SJSA1 (cell line): ENCODE measurements around the gene MLF2. TPM values are rescaled to one million over a fixed set of nuclear protein-coding genes. Genes with fewer than 3 reads are reported as not detected.

Experiments
- total RNA-seq: library from RNA; depleted of rRNA; stranded (reverse); fragments of >200 nt; shearing (Covaris generic); gene quantifications from 2 replicates; pipeline ENCODE4 v1.2.3, GENCODE V29; 2014; rRNA removed

MLF2 gene
- total RNA-seq, 1 experiment from 2014 or later = 243 TPM

Other genes with a start within 250 kb of the MLF2 start
- gene GAPDH, start 218.6 kb downstream of the MLF2 start, total RNA-seq = 5,440 and 7,155 TPM in 2 replicates
- 12.1 and 14.9 TPM in 2 replicates for gene IFFO1, start 197.1 kb downstream of the MLF2 start, total RNA-seq
- 48.3 and 76.6 TPM in 2 replicates for gene NOP2, start 184.8 kb downstream of the MLF2 start, total RNA-seq
- 178 and 180 TPM in 2 replicates for gene CHD4, start 145.8 kb downstream of the MLF2 start, total RNA-seq
- not detected in 2 replicates for gene LPAR5, start 117.2 kb downstream of the MLF2 start, total RNA-seq
- gene ACRBP, start 105.7 kb downstream of the MLF2 start, total RNA-seq = not detected in 2 replicates
- gene ING4, start 90.0 kb downstream of the MLF2 start, total RNA-seq = 34.8 and 41.0 TPM in 2 replicates
- gene ZNF384, start 63.8 kb downstream of the MLF2 start, total RNA-seq = 19.5 and 20.0 TPM in 2 replicates
- gene PIANP, start 52.3 kb downstream of the MLF2 start, total RNA-seq = not detected in 2 replicates
- gene COPS7A, start 29.1 kb downstream of the MLF2 start, total RNA-seq = 80.2 and 82.4 TPM in 2 replicates
- gene PTMS, start 13.2 kb upstream of the MLF2 start, total RNA-seq = 243 and 442 TPM in 2 replicates
- 0.13 and 0.47 TPM in 2 replicates for gene LAG3, start 19.4 kb upstream of the MLF2 start, total RNA-seq
- not detected in 2 replicates for gene CD4, start 36.4 kb upstream of the MLF2 start, total RNA-seq
- gene GPR162, start 68.7 kb upstream of the MLF2 start, total RNA-seq = 0.16 TPM in 1 of 2 replicates, not detected in the other
- 0.63 TPM in 1 of 2 replicates, not detected in the other for gene P3H3, start 75.3 kb upstream of the MLF2 start, total RNA-seq
- gene GNB3, start 87.8 kb upstream of the MLF2 start, total RNA-seq = not detected in 2 replicates
- gene CDCA3, start 98.1 kb upstream of the MLF2 start, total RNA-seq = 143 and 156 TPM in 2 replicates
- gene USP5, start 99.0 kb upstream of the MLF2 start, total RNA-seq = 121 and 150 TPM in 2 replicates
- gene TPI1, start 114.4 kb upstream of the MLF2 start, total RNA-seq = 1,911 and 2,129 TPM in 2 replicates
- gene SPSB2, start 120.2 kb upstream of the MLF2 start, total RNA-seq = 14.1 and 16.2 TPM in 2 replicates
- 12.2 and 20.0 TPM in 2 replicates for gene LRRC23, start 151.7 kb upstream of the MLF2 start, total RNA-seq
- 5.3 and 7.1 TPM in 2 replicates for gene ENO2, start 161.4 kb upstream of the MLF2 start, total RNA-seq
- gene ATN1, start 174.8 kb upstream of the MLF2 start, total RNA-seq = 6.0 and 7.2 TPM in 2 replicates
- gene RNU7-1, start 190.7 kb upstream of the MLF2 start, total RNA-seq = not detected in 2 replicates
- 331 and 408 TPM in 2 replicates for gene C12orf57, start 190.9 kb upstream of the MLF2 start, total RNA-seq
- not detected in 2 replicates for gene PTPN6, start 198.2 kb upstream of the MLF2 start, total RNA-seq
- 254 and 334 TPM in 2 replicates for gene PHB2, start 217.5 kb upstream of the MLF2 start, total RNA-seq
- 60.7 and 65.8 TPM in 2 replicates for gene EMG1, start 217.8 kb upstream of the MLF2 start, total RNA-seq